GM19351 (cell line): ENCODE results near the gene ANKZF1.

Source experiments
- ATAC-seq: cut with Tn5 transposase; IDR thresholded peaks from one replicate; pipeline ENCODE4 v1.9.1; 2021; ENCODE audit warnings: mild to moderate bottlenecking, moderate library complexity; ENCODE audit not compliant: unreplicated experiment

ANKZF1 gene

GRCh38 chr2:219207884-219208740 lies 21.5 kb upstream of the ANKZF1 start:
- no peak for ATAC-seq

- no peak for ATAC-seq
Observed at GRCh38 chr2:219209236-219210195, 20.1 kb upstream of the ANKZF1 start.

- no peak for ATAC-seq
Observed at GRCh38 chr2:219210196-219210885, 19.3 kb upstream of the ANKZF1 start.

GRCh38 chr2:219210886-219211362 lies 18.7 kb upstream of the ANKZF1 start:
- no peak for ATAC-seq

GRCh38 chr2:219213026-219213415 lies 16.6 kb upstream of the ANKZF1 start:
- no peak for ATAC-seq

GRCh38 chr2:219213486-219214071 lies 16.0 kb upstream of the ANKZF1 start:
- no peak for ATAC-seq

GRCh38 chr2:219214141-219214540 lies 15.5 kb upstream of the ANKZF1 start:
- ATAC-seq, result no peak

GRCh38 chr2:219214786-219215185 lies 14.8 kb upstream of the ANKZF1 start:
- ATAC-seq, result no peak

- ATAC-seq, result no peak
Observed at GRCh38 chr2:219215871-219216534, 13.6 kb upstream of the ANKZF1 start.

GRCh38 chr2:219216535-219216915 lies 13.1 kb upstream of the ANKZF1 start:
- no peak for ATAC-seq

GRCh38 chr2:219218217-219218731 lies 11.3 kb upstream of the ANKZF1 start:
- ATAC-seq, result peak; percentile 32

GRCh38 chr2:219218732-219219701 lies 10.6 kb upstream of the ANKZF1 start, which contains the start of gene ABCB6:
Gene ABCB6 (minus strand): TSS chr2:219218958. CDS start chr2:219218673, 285 bp downstream.
- ATAC-seq, result peak; percentile 80

- no peak for ATAC-seq
Observed at GRCh38 chr2:219219784-219220532, 9.6 kb upstream of the ANKZF1 start.

- no peak for ATAC-seq
Observed at GRCh38 chr2:219220652-219221402, 8.8 kb upstream of the ANKZF1 start.

GRCh38 chr2:219221957-219222518 lies 7.6 kb upstream of the ANKZF1 start:
- ATAC-seq, result no peak

- no peak for ATAC-seq
Observed at GRCh38 chr2:219223831-219224610, 5.6 kb upstream of the ANKZF1 start.
